Neutrophil (primary cell): ENCODE results near the gene EME1.
"Not testable (repeated sequence)": the region's sequence is repeated elsewhere in the genome, so short reads cannot be mapped to it uniquely, and the experiment has no call there.

ENCODE experiments used
- H3K27ac ChIP-seq: fragments of 200-600 bp; sonication (generic); 2 replicates; pipeline ENCODE4 v1.5.1; 2016; ENCODE audit warnings: mild to moderate bottlenecking, moderate library complexity
- H3K27me3 ChIP-seq: fragments of 200-600 bp; sonication (generic); 2 replicates; pipeline ENCODE4 v1.6.0; 2016; ENCODE audit warnings: mild to moderate bottlenecking
- H3K36me3 ChIP-seq: fragments of 200-600 bp; sonication (generic); 2 replicates; pipeline ENCODE4 v1.5.1; 2017
- H3K4me1 ChIP-seq, 2 experiments: fragments of 200-600 bp in 1 of 2; sonication (generic) in 1 of 2; 1 replicate in 1 of 2; 2 replicates in 1 of 2; pipeline versions ENCODE4 v1.5.1 to v1.6.1; 2013 to 2016; ENCODE audit warnings: low read depth in 1 of 2, low read length in 1 of 2, mild to moderate bottlenecking in 1 of 2, moderate library complexity in 1 of 2; ENCODE audit not compliant: control insufficient read depth in 1 of 2, insufficient read depth in 1 of 2
- H3K4me3 ChIP-seq, 2 experiments: fragments of 200-600 bp in 1 of 2; sonication (generic) in 1 of 2; 1 replicate in 1 of 2; 2 replicates in 1 of 2; pipeline ENCODE4 v1.5.1; 2013 to 2016; ENCODE audit warnings: low read depth in 1 of 2, low read length in 1 of 2, mild to moderate bottlenecking in 1 of 2, moderate library complexity in 1 of 2
- H3K9me3 ChIP-seq: fragments of 200-600 bp; sonication (generic); 2 replicates; pipeline ENCODE4 v1.5.1; 2016
- CTCF ChIP-seq: fragments of 200-600 bp; sonication (generic); IDR thresholded peaks from 2 replicates; pipeline ENCODE4 v1.5.1; 2016; ENCODE audit warnings: antibody characterized with exemption

The EME1 gene

DNA sequence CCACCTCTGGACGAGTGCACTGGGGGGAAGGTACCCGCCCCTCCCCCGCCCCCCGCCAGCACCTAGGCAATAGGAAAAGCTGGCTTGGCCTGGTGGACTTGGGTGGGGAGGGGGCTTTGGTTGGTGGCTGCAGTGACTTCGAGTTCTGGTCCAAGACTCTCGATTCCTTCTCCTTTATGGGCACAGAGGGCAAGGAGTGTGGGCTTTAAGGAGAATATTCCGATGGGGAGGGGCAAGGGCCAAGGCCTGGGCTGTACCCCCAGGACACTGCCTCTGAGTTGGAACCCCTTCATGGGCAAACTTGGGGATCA, 53.4 kb downstream of the EME1 start:
- peak overlapping the region; percentile 60 for H3K27ac ChIP-seq

DNA sequence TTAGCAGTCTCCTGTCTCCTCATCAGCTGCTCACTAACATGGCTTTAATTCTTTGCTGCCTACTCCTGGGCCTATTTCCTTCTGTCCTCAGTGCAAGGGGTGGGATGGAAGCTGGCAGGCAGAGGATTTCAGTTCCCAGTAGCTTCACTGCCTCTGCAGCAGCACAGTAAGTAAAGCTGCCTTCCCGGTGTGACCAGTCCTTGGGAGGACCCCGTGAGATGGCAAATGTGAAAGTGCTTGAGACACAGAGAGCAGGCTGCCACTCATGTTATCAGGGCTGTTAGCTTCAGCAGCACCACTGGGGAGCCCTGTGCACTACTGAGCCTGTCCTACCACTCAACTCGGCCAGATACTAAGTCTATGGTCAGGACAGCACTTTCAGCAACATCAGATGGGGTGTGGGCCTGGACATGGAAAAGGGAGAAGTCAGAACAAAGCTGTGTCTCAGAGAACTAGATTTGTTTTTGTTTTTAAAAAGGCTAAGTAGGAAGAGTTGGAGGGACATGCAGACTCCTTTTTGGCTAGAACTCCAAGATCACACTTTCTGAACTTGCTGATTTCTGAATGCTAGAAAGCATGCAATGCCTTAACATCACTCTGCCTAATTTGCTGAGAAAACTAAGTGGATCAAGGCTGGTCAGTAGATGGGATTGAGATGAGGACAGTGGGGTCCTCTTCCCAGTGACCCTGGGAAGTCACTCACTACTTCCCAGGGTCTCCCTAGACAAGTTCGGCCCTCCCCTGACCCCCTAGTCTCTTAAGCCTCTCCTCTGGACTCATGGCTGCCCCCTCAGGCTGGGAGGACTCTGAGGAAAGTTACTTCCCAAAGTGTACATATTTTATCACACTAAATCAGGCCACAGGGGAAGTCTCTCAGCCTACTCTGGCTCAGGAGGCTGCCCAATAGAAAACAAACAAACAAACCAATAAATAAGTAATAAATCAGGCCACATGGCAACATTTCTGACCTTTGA, 54.1 kb downstream of the EME1 start:
- Histone ChIP-seq H3K9me3 (no peaks in the 10 kb centered on the region), H3K4me3 (peak overlapping the region; percentile 58 to 83), H3K36me3 (no peaks in the 10 kb centered on the region), H3K27ac (peak overlapping the region; percentile 41), H3K4me1 (peaks cover 14 to 18% of the 10 kb centered on the region in 2 experiments), H3K27me3 (no peaks in the 10 kb centered on the region)
- no peak for TF ChIP-seq CTCF

More for the DNA sequence above, 53.4 kb downstream of the EME1 start:
- Histone ChIP-seq H3K4me1 (peaks cover 14 to 22% of the 10 kb centered on the region in 2 experiments), H3K36me3 (no peaks in the 10 kb centered on the region), H3K27me3 (no peaks in the 10 kb centered on the region), H3K4me3 (peak overlapping the region; percentile 58 to 83), H3K9me3 (no peaks in the 10 kb centered on the region)
- TF ChIP-seq CTCF = no peak

- not testable (repeated sequence) for H3K9me3 ChIP-seq, H3K27me3 ChIP-seq, H3K27ac ChIP-seq, H3K4me3 ChIP-seq, H3K36me3 ChIP-seq
- H3K4me1 ChIP-seq = peaks cover 14 to 18% of the 10 kb centered on the region in 2 experiments
Observed at GRCh38 chr17:50428126-50428525, 55.1 kb downstream of the EME1 start.

DNA sequence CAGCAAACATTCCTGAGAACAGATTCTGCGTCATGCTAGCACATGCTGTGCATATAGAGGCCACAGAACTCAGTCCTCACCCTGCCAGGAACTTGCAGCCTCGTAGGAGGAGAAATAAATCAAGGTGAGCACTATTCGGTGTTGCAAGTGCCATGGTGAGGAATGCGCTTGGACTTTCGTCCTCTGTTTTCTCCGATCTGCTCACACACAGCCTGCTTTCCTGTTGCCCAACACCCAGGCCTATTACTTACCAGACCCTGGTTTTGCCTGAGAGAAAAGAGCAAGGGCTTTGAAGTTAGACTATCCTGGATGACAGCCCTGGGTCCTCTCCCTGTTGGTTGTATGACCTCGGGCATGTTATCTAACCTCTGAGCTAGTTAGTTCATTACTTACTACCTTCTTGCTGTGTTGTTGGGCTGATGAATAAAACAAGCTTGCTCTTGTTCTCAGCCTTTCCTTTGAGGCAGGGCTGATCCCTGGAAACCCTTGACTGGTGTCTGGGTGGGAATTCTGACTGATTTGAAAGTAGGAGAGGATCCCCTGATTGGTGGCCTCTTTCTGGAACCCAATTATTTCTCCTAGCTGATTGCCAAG, 55.9 kb downstream of the EME1 start:
- no peaks in the 10 kb centered on the region for H3K36me3 ChIP-seq
- H3K4me1 ChIP-seq = peaks cover 14 to 18% of the 10 kb centered on the region in 2 experiments
- no peaks in the 10 kb centered on the region for H3K9me3 ChIP-seq
- no peaks in the 10 kb centered on the region for H3K27me3 ChIP-seq
- no peak overlapping the region for H3K4me3 ChIP-seq
- no peak overlapping the region for H3K27ac ChIP-seq
- TF ChIP-seq CTCF = no peak

DNA sequence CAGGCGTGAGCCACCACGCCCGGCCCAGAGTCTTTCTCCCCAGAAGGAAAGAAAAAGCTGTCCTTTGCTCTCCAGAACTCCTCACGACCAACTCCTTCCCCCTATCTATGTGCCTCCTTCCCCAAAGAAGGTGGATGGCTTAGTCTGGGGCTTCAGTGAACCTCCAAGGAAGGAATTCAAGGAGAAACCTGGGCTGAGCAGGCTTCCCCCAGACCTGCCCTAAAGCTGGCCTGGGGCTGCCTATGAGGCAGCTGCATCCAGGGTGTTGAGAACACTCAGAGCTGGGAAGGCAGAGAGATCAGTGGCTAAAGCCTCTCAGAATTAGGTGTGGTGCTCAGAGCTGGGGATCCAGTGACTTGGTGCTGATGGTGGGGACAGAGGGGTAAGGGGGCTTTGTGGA, 56.8 kb downstream of the EME1 start:
- H3K27me3 ChIP-seq = no peaks in the 10 kb centered on the region
- H3K4me3 ChIP-seq = no peak overlapping the region
- no peaks in the 10 kb centered on the region for H3K9me3 ChIP-seq
- H3K4me1 ChIP-seq = peaks cover 14 to 18% of the 10 kb centered on the region in 2 experiments
- no peak overlapping the region for H3K27ac ChIP-seq
- H3K36me3 ChIP-seq = no peaks in the 10 kb centered on the region
- no peak for TF ChIP-seq CTCF
